LNCaP clone FGC (cell line): ENCODE results near the gene ZNF598.

Experiments used
- DNase-seq: peaks from one replicate; pipeline ENCODE4 v3.0.0-alpha.2; 2011; ENCODE audit warnings: low read depth
- H3K4me3 ChIP-seq: 2 replicates; pipeline ENCODE4 v1.5.1; 2011; ENCODE audit warnings: mild to moderate bottlenecking, low read depth, low read length, control low read depth
- CTCF ChIP-seq: IDR thresholded peaks from 2 replicates; pipeline ENCODE4 v1.5.1; 2012; ENCODE audit warnings: mild to moderate bottlenecking; ENCODE audit not compliant: control insufficient read depth, insufficient read depth; ENCODE audit errors: extremely low read depth

ZNF598 gene

DNA sequence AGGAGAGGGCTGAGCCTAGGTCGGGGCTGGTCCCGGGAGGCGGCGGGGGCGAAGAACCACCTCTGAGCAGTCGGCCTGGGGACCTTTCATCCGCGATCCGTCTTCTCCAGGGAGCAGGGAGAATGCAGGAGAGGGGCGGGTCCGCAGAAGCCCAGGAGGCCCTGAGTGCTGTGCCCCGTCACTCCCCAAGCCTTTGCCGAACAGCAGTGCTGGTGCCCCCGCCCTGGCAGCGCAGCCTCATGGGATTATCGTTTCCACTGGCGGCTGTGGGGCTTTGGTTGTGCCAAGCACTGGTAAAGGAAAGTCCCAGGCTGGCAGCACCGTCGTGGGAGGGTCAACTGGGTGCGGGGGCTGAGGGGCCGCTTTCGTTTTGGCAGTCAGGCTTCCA, 37.1 kb downstream of the ZNF598 start:
- peak overlapping the region; percentile 95 for H3K4me3 ChIP-seq
- no peak for TF ChIP-seq CTCF
- DNase-seq: no peak

DNA sequence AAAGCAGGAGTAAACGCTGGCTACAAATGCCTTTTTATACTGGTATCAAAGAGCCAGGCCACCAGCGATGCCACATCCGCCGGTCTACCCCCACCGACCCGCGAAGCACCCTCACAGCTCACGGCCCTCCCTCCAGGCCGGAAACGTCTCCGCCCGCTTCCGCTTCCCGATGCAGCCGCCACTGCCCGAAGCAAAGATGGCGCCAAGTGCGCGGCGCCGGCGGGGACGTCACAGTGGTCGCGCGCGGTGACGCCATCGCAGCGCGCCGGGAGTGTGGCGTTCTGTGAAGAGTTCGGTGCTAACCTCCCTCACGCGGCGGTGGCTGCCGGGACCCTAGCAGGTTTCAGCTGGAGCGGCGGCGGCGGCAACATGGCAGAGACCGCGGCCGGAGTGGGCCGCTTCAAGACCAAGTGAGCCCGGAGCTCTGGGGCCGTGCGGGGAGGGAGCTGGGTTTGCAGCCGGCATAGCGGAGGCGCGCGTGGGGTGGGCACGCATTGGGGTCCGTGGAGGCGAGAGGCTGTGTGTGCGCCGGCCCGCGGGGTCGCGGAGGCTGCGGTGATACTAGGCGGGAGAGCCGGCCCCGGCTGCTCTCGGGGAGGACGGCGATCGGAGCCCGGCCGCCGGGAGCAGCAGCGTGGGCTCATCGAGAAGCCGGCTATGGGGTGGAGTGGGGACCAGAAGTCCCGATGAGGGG, 37.7 kb downstream of the ZNF598 start, which contains the start of gene TBL3:
Gene TBL3 (plus strand): TSS at position 258 of the 694 bp plus-strand sequence. CDS start 112 bp downstream, at position 370.
- 0 out of 2 replicates have a peak, but pooled peaks have one; percentile 8 for TF ChIP-seq CTCF
- peak within 1 kb of the TSS; percentile 95 for H3K4me3 ChIP-seq
- DNase-seq: peak; percentile 75

GRCh38 chr16:1968146-1968953, 41.3 kb downstream of the ZNF598 start:
- no peak for TF ChIP-seq CTCF
- DNase-seq: no peak
- H3K4me3 ChIP-seq: no peak overlapping the region

- peak within 1 kb of the TSS; percentile 96 for H3K4me3 ChIP-seq
- no peak for DNase-seq
- TF ChIP-seq CTCF: no peak
Observed at GRCh38 chr16:1966460-1966859, 43.2 kb downstream of the ZNF598 start, which contains the start of gene RNF151. Gene RNF151 (plus strand): TSS chr16:1966856. CDS start chr16:1966882, 26 bp downstream.

- DNase-seq: no peak
- H3K4me3 ChIP-seq: peak overlapping the region; percentile 96
- no peak for TF ChIP-seq CTCF
Observed at GRCh38 chr16:1965396-1966001, 44.1 kb downstream of the ZNF598 start.

GRCh38 chr16:1964506-1965395, 44.9 kb downstream of the ZNF598 start, which contains the start of gene RPS2:
Gene RPS2 (minus strand): TSS chr16:1964826. CDS start chr16:1964625, 201 bp downstream.
- no peak for TF ChIP-seq CTCF

More at GRCh38 chr16:1964506-1965395, 44.9 kb downstream of the ZNF598 start, which contains the start of gene RPS2:
- peak within 1 kb of the TSS; percentile 96 for H3K4me3 ChIP-seq
- peak; percentile 93 for DNase-seq
